VCaP (cell line): ENCODE measurements around the gene PROKR1.
"Not testable (repeated sequence)": the region's sequence is repeated elsewhere in the genome, so short reads cannot be mapped to it uniquely, and the experiment has no call there.

ENCODE experiments used
- H3K27ac ChIP-seq: fragments of 450-650 bp; 2 replicates; pipeline ENCODE4 v1.5.1; 2017
- CTCF ChIP-seq: fragments of 450-650 bp; conservative IDR thresholded peaks from 2 replicates; pipeline ENCODE4 v1.5.1; 2017; ENCODE audit warnings: mild to moderate bottlenecking, moderate library complexity

Gene PROKR1

GRCh38 chr2:68671961-68672360, 28.6 kb downstream of the PROKR1 start:
- TF ChIP-seq CTCF = no peak
- H3K27ac ChIP-seq = no peak overlapping the region

GRCh38 chr2:68673631-68674030, 30.3 kb downstream of the PROKR1 start:
- no peak for TF ChIP-seq CTCF
- no peak overlapping the region for H3K27ac ChIP-seq

GRCh38 chr2:68675470-68675869, 32.1 kb downstream of the PROKR1 start:
- no peak for TF ChIP-seq CTCF
- no peak overlapping the region for H3K27ac ChIP-seq

- H3K27ac ChIP-seq = not testable (repeated sequence)
Measured at GRCh38 chr2:68677837-68678236, 34.5 kb downstream of the PROKR1 start.

GRCh38 chr2:68679166-68679916, 36.0 kb downstream of the PROKR1 start:
- not testable (repeated sequence) for H3K27ac ChIP-seq

- not testable (repeated sequence) for H3K27ac ChIP-seq
Measured at GRCh38 chr2:68679917-68680267, 36.5 kb downstream of the PROKR1 start.

GRCh38 chr2:68684197-68684596, 40.8 kb downstream of the PROKR1 start:
- no peak for TF ChIP-seq CTCF
- H3K27ac ChIP-seq = no peak overlapping the region

GRCh38 chr2:68686178-68686577, 42.8 kb downstream of the PROKR1 start:
- no peak for TF ChIP-seq CTCF
- no peak overlapping the region for H3K27ac ChIP-seq

- H3K27ac ChIP-seq = no peak overlapping the region
- TF ChIP-seq CTCF = no peak
Measured at GRCh38 chr2:68687018-68687417, 43.6 kb downstream of the PROKR1 start.
